ENCODE results near the gene PIK3R3.

PIK3R3 gene

DNA sequence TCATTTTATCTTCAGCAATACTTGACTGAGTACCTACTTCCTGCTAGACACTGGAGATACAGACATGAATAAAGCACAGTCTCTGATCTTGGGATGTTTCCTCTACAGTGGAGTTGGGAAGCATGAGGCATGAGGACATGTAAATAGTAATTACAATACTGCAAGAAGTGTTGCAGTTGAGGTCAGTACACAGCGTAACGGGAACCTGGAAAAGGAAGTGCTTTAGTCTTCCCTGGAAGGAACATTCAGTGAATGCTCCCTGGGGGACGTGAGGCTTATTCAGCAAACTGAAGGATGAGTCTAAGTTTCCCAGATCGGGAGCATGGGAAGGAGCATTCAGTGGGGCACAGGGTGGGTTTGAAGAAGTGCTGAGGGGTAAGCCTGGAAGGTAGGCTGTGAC, 112.4 kb downstream of the PIK3R3 start:
- DNase-seq: no peak

DNA sequence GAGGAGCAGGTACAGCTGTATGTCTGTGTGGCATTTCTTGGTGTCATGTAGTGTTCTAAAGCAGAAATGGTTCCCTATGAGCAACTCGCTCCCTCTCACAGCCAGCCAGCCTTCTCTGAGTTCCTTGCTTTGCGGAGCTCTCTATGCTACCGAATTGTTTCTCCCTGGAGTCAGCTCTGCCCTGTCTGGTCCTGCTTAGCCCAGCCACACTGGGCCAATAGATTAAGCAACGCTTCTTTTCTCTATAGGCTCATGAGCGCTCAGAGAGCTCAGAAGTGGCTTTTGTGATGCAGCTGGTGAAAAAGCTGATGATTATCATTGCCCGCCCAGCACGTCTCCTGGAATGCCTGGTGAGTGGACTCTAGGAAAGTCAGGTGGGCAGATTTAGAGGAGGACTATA, 113.1 kb downstream of the PIK3R3 start:
- DNase-seq: no peak

DNA sequence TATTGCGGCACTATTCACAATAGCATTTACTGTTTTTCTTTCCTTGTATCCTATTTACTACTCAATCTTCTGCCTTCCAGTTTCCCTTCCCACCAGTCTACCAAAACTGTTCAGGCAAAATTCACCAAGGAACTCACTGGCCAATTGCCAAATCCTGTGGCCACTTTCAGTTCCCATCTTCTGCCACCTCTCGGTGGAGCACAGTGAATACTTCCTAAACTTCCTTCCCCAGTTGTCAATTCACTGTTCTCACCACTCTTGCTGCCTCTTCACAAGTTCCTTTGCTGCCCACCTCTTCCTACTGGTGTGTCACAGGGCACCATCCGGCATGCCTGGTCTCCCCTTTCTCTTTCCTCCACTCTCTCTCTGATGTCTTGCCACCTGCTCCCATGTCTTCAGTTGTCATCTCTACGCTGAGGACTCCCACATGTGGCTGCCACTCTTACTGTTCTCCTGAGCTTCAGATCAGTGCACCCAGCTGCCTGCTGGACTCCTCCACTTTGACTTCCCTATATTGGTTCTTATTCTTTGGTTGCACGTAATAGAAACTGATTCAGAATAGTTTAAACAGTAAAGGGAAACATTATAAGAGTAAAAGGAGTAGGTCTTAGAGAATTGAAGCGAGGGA, 114.4 kb downstream of the PIK3R3 start:
- DNase-seq: no peak

DNA sequence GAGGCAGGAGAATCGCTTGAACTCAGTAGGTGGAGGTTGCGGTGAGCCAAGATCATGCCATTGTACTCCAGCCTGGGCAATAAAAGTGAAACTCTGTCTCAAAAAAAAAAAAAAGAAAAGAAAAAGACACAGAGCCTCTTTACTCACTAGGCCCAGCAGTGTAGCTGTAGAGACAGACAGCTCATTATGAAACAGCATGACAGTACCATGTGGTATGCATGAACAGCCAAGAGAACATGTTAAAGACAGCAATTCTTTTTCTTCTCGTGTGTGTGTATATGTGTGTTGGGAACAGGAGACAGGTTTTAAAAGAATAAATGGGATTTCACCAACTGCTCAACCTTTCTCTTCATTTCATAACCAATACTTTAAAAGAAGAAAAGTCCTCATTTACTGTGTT, 118.8 kb downstream of the PIK3R3 start:
- no peak for DNase-seq

DNA sequence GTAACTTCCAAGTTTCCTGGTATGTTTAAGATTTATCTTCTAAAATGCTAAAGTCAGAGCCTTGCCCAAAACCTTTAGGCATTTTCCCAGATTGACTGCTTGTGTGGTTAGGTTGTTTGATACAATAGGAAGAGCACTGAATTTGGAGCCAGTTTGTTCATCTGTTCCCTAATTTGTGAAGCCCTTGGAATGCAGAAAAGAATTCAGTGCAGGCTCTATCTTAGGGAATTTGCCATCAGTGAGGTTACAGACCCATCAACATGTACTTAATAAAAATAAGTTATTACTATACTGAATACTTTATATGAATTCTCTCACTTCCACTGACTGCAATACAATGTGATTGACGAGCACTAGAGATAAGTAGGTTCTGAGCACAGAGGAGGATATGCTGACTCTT, 120.2 kb downstream of the PIK3R3 start:
- DNase-seq: no peak

DNA sequence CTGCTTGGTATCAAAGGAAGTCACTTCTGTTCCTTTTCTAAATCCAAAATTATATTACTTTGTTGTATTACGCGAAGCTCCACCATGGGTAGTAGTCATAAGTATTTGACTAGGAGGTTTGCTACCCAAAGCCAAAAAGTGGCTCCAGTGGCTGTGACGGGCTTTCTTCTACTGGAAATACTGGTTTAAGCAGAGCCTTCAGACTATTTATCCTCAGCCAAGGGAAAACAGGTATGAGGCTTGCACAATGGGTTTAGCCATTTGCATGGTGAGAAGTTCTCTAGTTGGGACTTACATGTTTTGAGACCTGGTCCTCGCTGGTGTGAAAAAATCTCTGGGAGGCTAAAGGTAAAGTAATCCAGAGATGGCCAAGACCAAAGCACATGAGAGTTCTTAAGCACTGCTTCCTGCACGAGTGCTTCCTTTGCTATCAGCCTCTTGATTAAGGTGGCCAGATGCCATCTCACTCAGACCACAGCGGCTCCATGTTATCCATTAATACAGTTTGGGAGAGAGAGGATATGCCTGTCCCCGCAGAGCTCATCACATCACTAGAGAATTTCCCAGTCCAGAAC, 121.2 kb downstream of the PIK3R3 start:
- DNase-seq: no peak

DNA sequence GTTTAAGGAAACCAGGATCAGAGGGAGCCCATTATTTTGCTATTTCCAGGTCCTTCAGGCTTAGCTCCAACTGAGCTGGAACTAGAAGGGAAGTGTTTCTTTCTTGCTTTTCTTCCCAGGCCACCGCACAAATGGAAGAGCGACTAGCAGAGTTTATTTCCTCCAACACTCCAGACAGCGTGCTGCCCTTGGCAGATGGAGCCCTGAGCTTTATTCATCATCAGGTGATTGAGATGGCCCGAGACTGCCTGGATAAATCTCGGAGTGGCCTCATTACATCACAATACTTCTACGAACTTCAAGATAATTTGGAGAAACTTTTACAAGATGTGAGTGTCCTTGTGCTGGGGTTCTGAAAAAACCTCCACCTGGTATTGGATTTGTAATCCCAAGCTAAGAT, 121.8 kb downstream of the PIK3R3 start:
- DNase-seq: no peak

DNA sequence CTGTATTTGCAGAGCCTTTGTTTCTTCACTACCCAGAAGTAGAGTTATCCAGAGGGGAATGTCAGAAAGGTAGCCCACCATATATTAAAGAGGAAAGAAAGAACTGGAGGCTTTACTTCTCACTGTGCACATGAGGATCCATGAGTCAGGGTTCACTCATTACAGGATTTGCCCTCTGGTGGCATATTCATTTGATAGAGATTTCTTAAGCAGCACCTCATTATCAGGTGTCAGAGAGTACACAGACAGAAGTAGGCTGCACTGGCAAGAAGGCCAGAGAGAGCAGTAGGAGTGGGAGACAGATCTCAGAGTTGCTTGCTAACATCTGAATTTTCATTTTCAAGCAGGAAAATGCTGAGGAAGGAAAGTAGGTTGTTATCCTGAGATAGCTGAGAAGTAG, 123.8 kb downstream of the PIK3R3 start:
- no peak for DNase-seq

DNA sequence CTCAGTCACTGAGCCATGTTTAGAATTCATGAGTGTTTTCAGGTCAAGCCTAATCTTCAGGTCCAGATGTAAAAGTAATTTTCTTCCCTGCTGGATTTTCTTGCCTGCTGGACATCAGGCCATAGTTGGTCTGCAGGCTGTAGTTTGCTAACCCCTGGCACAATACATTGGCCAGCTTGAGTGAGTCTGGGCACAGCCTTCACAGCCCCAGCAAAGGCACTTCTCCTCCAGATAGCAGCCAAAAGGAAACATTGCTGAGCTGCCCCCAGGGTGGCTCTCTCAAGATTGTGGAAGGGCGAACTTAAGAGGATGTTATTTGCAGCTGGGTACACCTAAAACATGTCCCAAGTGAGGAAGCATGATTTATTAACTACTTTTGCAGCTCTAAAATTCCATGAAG, 126.8 kb downstream of the PIK3R3 start:
- DNase-seq: no peak

DNA sequence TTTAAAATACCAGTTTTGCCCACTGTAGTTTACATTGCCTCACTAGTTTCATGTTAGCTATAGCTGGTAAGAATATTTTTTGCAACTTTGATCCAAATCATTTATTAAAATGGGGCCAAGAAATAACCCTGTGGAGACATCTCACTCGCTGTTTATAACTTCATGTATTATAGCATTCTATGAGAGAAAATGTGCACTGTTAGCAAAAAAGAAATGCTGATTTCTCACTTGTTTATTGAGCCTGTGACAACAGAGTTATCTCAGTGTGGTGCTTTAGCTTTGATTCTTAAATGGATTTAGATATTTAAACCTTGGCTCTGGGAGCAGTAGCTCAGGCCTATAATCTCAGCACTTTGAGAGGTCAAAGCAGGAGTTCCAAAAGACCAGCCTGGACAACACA, 127.9 kb downstream of the PIK3R3 start:
- no peak for DNase-seq

DNA sequence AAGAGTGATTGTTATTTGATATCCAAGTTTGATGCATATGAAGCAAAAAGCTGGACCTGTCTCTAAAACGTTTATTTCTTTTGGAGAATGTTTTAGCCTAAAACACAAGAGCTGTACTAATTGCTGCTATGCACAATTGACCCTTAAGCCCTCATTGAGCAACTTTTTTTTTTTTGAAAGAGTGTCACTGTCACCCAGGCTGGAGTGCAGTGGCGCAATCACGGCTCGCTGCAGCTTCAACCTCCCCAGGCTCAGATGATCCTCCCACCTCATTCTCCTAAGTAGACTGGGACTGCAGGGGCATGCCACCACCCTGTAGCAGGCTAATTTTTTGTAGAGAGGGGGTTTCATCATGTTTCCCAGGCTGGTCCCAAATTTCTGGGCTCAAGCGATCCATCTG, 129.1 kb downstream of the PIK3R3 start:
- DNase-seq: no peak

DNA sequence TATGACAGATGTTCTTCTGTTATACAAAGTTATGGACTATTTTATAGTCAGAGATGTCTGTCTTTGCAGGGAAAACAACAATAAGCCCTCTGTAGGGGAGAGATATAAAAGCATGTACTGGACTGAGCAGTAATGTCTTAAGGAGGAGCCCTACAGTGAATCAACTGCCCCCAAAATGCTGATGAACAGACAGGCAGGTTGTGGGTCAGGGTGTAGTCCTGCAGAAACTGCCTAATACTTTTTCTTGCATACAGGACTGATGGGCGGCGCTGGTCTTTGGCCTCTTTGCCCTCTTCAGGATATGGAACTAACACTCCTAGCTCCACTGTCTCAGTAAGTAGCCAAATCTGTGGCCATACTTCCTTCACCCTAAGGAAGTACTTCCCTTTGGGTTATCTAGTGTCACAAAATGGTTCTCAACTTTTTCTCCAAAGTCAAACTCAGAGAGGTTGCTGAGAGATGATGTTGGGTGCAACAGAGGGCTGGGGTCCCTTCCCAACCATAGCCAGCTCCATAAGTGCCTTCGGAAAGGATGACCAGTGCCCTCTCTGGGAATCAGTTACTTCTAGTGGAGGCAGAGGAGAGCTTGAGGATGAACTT, 129.8 kb downstream of the PIK3R3 start:
- DNase-seq: no peak

DNA sequence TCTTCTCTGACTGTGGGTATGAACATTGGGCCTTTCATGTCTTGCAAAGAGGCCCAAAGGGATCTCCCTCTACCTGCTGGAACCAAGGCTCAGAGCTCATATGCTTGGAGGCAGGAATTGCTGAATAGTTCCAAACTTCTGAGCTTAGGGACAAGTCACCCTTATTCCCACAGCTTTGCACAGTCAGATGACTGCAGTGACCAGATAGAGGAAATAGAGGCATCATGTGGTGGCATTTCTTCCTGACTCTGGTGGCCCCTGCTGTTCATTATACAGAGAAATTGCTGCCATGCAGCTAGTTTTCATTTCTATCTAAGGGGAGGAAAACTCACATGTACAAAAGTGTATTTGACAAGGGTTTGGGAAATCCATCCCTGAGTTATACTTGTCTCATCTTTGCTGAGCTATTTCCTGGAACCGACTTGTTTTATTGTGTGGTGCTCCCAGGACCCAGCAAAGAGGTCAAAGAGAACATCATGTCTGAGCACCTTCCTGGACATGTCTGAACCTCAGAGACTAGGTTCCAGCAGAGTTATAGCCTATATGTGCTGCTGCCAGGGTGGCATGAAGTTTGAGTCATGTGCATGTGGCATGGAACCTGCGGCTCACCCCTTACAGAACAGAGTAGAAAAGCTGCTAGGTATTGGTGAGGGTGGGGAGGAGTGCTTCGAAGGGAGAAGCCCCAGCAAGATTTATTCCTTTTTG, 131.2 kb downstream of the PIK3R3 start:
- no peak for DNase-seq

DNA sequence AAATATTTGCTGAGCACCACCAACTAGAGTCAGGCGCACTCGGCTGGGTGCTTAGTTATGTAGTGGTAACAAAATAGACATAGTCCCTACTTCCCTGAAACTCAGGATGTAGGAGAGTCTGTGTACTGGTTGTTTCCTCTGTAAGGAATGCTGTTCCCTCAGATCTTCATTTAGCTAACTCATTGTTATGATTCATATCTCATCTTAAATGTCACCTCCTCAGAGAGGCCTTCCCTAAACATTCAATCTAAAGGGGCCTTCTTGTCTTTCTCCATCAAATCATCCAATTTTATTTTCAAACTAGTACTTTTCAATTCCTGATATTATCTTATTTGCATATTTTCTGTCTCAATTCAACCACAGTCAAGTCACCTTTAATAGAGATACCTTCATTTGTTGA, 132.9 kb downstream of the PIK3R3 start:
- no peak for DNase-seq

DNA sequence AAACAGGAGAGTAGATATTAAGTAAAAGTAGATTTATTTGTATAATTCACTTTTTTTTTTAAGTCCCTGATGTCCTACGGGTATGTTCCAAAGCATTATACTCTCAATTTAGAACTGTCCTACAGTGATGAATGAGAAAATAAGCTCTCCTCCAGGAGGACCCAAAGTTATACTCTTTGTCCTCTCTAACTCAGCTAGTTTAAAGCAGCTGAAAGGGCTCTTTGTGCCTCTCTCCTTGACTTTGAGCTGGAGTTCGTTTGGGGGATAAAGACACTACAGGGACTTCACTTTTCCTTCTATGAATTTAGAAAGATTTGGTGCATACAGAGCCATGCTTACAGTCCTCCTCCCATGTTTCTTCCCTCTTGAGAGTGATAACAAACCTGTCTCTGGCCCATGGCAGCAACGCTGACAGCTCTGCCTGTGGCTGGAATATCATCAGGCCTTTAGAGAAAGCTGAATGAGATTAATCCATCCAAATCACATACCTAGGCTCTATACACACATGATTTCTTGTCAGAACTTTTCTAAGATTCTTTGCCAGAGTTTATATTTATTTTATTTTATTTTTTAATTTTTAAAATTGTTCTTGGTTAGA, 134.3 kb downstream of the PIK3R3 start:
- no peak for DNase-seq

DNA sequence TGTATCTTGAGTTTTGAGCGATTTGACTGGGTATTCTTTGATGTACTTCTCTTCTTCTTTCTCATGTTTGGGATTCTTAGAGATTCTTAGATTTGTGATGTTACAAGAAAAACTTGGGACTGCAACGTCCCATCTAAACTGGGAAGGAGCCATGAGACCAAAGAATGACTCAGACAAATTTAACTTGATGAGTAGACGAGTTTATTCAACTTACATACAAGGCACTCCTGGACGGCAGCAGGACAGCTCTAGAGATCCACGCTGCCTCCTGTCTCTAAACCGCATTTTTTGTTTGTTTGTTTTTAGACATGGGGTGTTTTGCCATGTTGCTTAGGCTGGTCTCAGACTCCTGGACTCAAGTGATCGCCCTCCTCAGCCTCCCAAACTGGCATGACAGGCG, 137.1 kb downstream of the PIK3R3 start:
- no peak for DNase-seq

DNA sequence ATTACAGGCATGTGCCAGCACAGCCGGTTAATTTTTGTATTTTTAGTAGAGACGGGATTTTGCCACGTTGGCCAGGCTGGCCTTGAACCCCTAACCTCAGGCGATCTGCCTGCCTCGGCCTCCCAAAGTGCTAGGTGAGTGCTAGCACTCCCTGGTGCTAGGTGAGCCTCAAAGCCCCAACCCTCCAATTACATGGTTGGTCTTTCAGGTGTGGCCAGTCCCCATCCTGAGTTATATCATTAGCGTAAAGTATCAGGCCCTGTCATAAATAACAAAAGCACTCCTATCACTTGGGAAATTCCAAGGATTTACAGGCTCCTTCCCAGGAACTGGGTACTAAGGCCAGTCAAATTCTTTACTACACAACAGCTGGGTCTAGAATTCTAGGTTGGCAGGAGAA, 138.0 kb downstream of the PIK3R3 start:
- DNase-seq: no peak
